Activated CD8-positive, alpha-beta T cell treated with anti-CD3 and anti-CD28 coated beads for 36 hours (primary cell): ENCODE data around the gene VPS35L. TPM values are rescaled to one million over a fixed set of nuclear protein-coding genes. Genes with fewer than 3 reads are reported as not detected.
A peak's percentile ranks its signal among the peaks of the same experiment; 100 is the strongest.

ENCODE experiments used
- ATAC-seq: fragments of 200-7000 bp; cut with Tn5 transposase; one replicate; pipeline ENCODE4 v1.10.0; 2021; ENCODE audit warnings: mild to moderate bottlenecking, moderate library complexity
- CTCF ChIA-PET: fragments of 350-600 bp; sonication (Branson Sonifier 250); formaldehyde crosslinking; loops from one replicate; lab custom pipeline; 2021; ENCODE audit warnings: antibody characterized with exemption; lab: Charles Lee
- POLR2A ChIA-PET: fragments of 350-600 bp; sonication (Branson Sonifier 250); formaldehyde crosslinking; loops from one replicate; lab custom pipeline; 2021; ENCODE audit warnings: antibody characterized with exemption; lab: Charles Lee
- DNase-seq: peaks from one replicate; pipeline ENCODE4 v3.0.0-alpha.2; 2020
- H3K27ac Mint-ChIP-seq: one replicate; pipeline ENCODE4 v1.8.0; 2021; ENCODE audit warnings: mild to moderate bottlenecking, mixed read lengths
- H3K27me3 Mint-ChIP-seq: one replicate; pipeline ENCODE4 v1.8.0; 2021; ENCODE audit warnings: mixed read lengths
- H3K36me3 Mint-ChIP-seq: one replicate; pipeline ENCODE4 v1.8.0; 2021; ENCODE audit warnings: low read depth, mixed read lengths
- H3K4me1 Mint-ChIP-seq: one replicate; pipeline ENCODE4 v1.8.0; 2021; ENCODE audit warnings: low read depth, mixed read lengths
- H3K4me3 Mint-ChIP-seq: one replicate; pipeline ENCODE4 v1.8.0; 2021; ENCODE audit warnings: mild to moderate bottlenecking, moderate library complexity, mixed read lengths
- H3K9me3 Mint-ChIP-seq: one replicate; pipeline ENCODE4 v1.8.0; 2021; ENCODE audit warnings: mixed read lengths
- CTCF ChIP-seq: fragments of 200-600 bp; IDR thresholded peaks from one replicate; pipeline ENCODE4 v1.8.0; 2022; ENCODE audit warnings: antibody characterized with exemption, mild to moderate bottlenecking
- intact Hi-C: fragments of 100-400 bp; cut with micrococcal nuclease; formaldehyde crosslinking; loops from one replicate; pipeline ENCODE4 v1.10.0; 2022
- total RNA-seq, 2 experiments: library from RNA; stranded (reverse); gene quantifications; one replicate each; pipeline ENCODE4 v1.2.3, GENCODE V29; 2021

VPS35L gene
- total RNA-seq, 2 experiments from 2014 or later: 32.1 to 34.8 TPM

- ChIA-PET CTCF (interaction anchor here (1.0 to 4.9 kb wide), 5 partner anchors 13 to 308 kb away, joined by 3 to 56 read pairs (median 3); no protein-coding TSS in a partner anchor), POLR2A (interaction anchor here (0.8 kb wide), 1 partner anchor 288 kb away, joined by 3 read pairs; no protein-coding TSS in a partner anchor)
- Mint-ChIP-seq H3K4me3 (no peak overlapping the region), H3K36me3 (peaks cover 18% of the 10 kb centered on the region), H3K9me3 (no peaks in the 10 kb centered on the region), H3K27ac (no peak overlapping the region), H3K4me1 (no peaks in the 10 kb centered on the region), H3K27me3 (no peaks in the 10 kb centered on the region)
- no peak for DNase-seq
- ATAC-seq: no peak
- no peak for TF ChIP-seq CTCF
- intact Hi-C loops: no loop called here
These were observed 43.5 kb downstream of the VPS35L start for GRCh38 chr16:19598805-19599510.

GRCh38 chr16:19599968-19600716 is 44.6 kb downstream of the VPS35L start:
- no peak for DNase-seq
- H3K4me3 Mint-ChIP-seq: no peak overlapping the region
- H3K36me3 Mint-ChIP-seq: peaks cover 24% of the 10 kb centered on the region
- no peak for TF ChIP-seq CTCF
- no peaks in the 10 kb centered on the region for H3K9me3 Mint-ChIP-seq
- no peaks in the 10 kb centered on the region for H3K4me1 Mint-ChIP-seq
- no peak for ATAC-seq
- H3K27ac Mint-ChIP-seq: no peak overlapping the region
- ChIA-PET POLR2A (no interaction called here), CTCF (interaction anchor here (0.9 to 4.9 kb wide), 9 partner anchors 14 to 307 kb away, joined by 3 to 56 read pairs (median 4); partner anchors contain the start of gene IQCK)
- intact Hi-C loops: loop anchor here (2.0 kb wide), 1 partner anchor 287 kb away; no protein-coding TSS in a partner anchor
- H3K27me3 Mint-ChIP-seq: no peaks in the 10 kb centered on the region

GRCh38 chr16:19601083-19601976 is 45.8 kb downstream of the VPS35L start:
- POLR2A ChIA-PET: no interaction called here

GRCh38 chr16:19604911-19605310 is 49.4 kb downstream of the VPS35L start:
- POLR2A ChIA-PET: no interaction called here
- CTCF ChIA-PET: interaction anchor here (0.7 to 1.0 kb wide), 3 partner anchors 14 to 280 kb away, joined by 3 read pairs; partner anchors contain the start of gene GPRC5B

More at GRCh38 chr16:19601083-19601976, 45.8 kb downstream of the VPS35L start:
- Mint-ChIP-seq H3K4me3 (no peak overlapping the region), H3K36me3 (peaks cover 36% of the 10 kb centered on the region), H3K4me1 (no peaks in the 10 kb centered on the region), H3K27ac (no peak overlapping the region), H3K27me3 (no peaks in the 10 kb centered on the region), H3K9me3 (peaks cover 5% of the 10 kb centered on the region)
- ATAC-seq: no peak
- intact Hi-C loops: loop anchor here (2.0 kb wide), 1 partner anchor 285 kb away; no protein-coding TSS in a partner anchor
- peak; percentile 49 for DNase-seq
- CTCF ChIA-PET: interaction anchor here (0.6 to 4.9 kb wide), 13 partner anchors 10 to 306 kb away, joined by 3 to 56 read pairs (median 3); partner anchors contain the start of genes GPRC5B and IQCK
- TF ChIP-seq CTCF: peak; percentile 77

More at GRCh38 chr16:19604911-19605310, 49.4 kb downstream of the VPS35L start:
- no peak for ATAC-seq
- no peak for TF ChIP-seq CTCF
- H3K27ac Mint-ChIP-seq: no peak overlapping the region
- no peaks in the 10 kb centered on the region for H3K27me3 Mint-ChIP-seq
- peaks cover 5% of the 10 kb centered on the region for H3K9me3 Mint-ChIP-seq
- H3K4me1 Mint-ChIP-seq: no peaks in the 10 kb centered on the region
- DNase-seq: no peak
- H3K36me3 Mint-ChIP-seq: peaks cover 56% of the 10 kb centered on the region
- no peak overlapping the region for H3K4me3 Mint-ChIP-seq
- intact Hi-C loops: no loop called here
